ENCODE results near the gene ROBO1.
A peak's percentile ranks its signal among the peaks of the same experiment; 100 is the strongest.
"Not testable (repeated sequence)": the region's sequence is repeated elsewhere in the genome, so short reads cannot be mapped to it uniquely, and the experiment has no call there.

Gene ROBO1

GRCh38 chr3:79555655-79556054 is 212.1 kb downstream of the ROBO1 start:
- no peak for DNase-seq (ENCODE audit: insufficient read length, low spot score)
- no peak for TF ChIP-seq POLR2A (IDR thresholded peaks at IDR 0.05; ENCODE audit: low read depth, low read length)
- no peak for FAIRE-seq

GRCh38 chr3:79551997-79552396 is 215.8 kb downstream of the ROBO1 start:
- no peak for DNase-seq (ENCODE audit: insufficient read length, low spot score)
- no peak for TF ChIP-seq POLR2A (IDR thresholded peaks at IDR 0.05; ENCODE audit: low read depth, low read length)
- FAIRE-seq, result no peak

GRCh38 chr3:79551321-79551892 is 216.4 kb downstream of the ROBO1 start:
- FAIRE-seq (no peak), DNase-seq (ENCODE audit: insufficient read length, low spot score) (no peak)
- no peak for TF ChIP-seq POLR2A (IDR thresholded peaks at IDR 0.05; ENCODE audit: low read depth, low read length)

- no peak for TF ChIP-seq POLR2A (IDR thresholded peaks at IDR 0.05; ENCODE audit: low read depth, low read length)
- DNase-seq (ENCODE audit: insufficient read length, low spot score) (no peak), FAIRE-seq (no peak)
Measured at GRCh38 chr3:79543218-79543982, 224.4 kb downstream of the ROBO1 start.

- no peak for TF ChIP-seq POLR2A (IDR thresholded peaks at IDR 0.05; ENCODE audit: low read depth, low read length)
- FAIRE-seq, result no peak
- DNase-seq (ENCODE audit: insufficient read length, low spot score), result no peak
Measured at GRCh38 chr3:79534727-79535126, 233.1 kb downstream of the ROBO1 start.

GRCh38 chr3:79531566-79532295 is 236.1 kb downstream of the ROBO1 start:
- no peak for DNase-seq (ENCODE audit: insufficient read length, low spot score)
- TF ChIP-seq POLR2A (IDR thresholded peaks at IDR 0.05; ENCODE audit: low read depth, low read length), result no peak
- no peak for FAIRE-seq

- DNase-seq (ENCODE audit: insufficient read length, low spot score), result no peak
- peak; percentile 50 for FAIRE-seq
- TF ChIP-seq POLR2A (IDR thresholded peaks at IDR 0.05; ENCODE audit: low read depth, low read length), result no peak
Measured at GRCh38 chr3:79521221-79521848, 246.5 kb downstream of the ROBO1 start.

- TF ChIP-seq POLR2A (IDR thresholded peaks at IDR 0.05; ENCODE audit: low read depth, low read length), result no peak
- DNase-seq (ENCODE audit: insufficient read length, low spot score), result no peak
- peak; percentile 82 for FAIRE-seq
Measured at GRCh38 chr3:79517766-79518413, 249.9 kb downstream of the ROBO1 start.

GRCh38 chr3:79516795-79517194 is 251.0 kb downstream of the ROBO1 start:
- DNase-seq (ENCODE audit: insufficient read length, low spot score) (no peak), FAIRE-seq (no peak)
- no peak for TF ChIP-seq POLR2A (IDR thresholded peaks at IDR 0.05; ENCODE audit: low read depth, low read length)

GRCh38 chr3:79515072-79515471 is 252.7 kb downstream of the ROBO1 start:
- DNase-seq (ENCODE audit: insufficient read length, low spot score) (no peak), FAIRE-seq (no peak)
- TF ChIP-seq POLR2A (IDR thresholded peaks at IDR 0.05; ENCODE audit: low read depth, low read length), result no peak

- no peak for FAIRE-seq
- TF ChIP-seq POLR2A (IDR thresholded peaks at IDR 0.05; ENCODE audit: low read depth, low read length), result no peak
- DNase-seq (ENCODE audit: insufficient read length, low spot score), result no peak
Measured at GRCh38 chr3:79514069-79514468, 253.7 kb downstream of the ROBO1 start.

GRCh38 chr3:79506751-79507150 is 261.0 kb downstream of the ROBO1 start:
- FAIRE-seq (no peak), DNase-seq (ENCODE audit: insufficient read length, low spot score) (no peak)
- no peak for TF ChIP-seq POLR2A (IDR thresholded peaks at IDR 0.05; ENCODE audit: low read depth, low read length)

- DNase-seq (ENCODE audit: insufficient read length, low spot score); FAIRE-seq: not testable (repeated sequence)
Measured at GRCh38 chr3:79502216-79502681, 265.5 kb downstream of the ROBO1 start.

Data from H54 (cell line).